Esophagus muscularis mucosa (tissue), 4 donors: ENCODE results near the gene PSMD8. TPM values are rescaled to one million over a fixed set of nuclear protein-coding genes. Genes with fewer than 3 reads are reported as not detected.

ENCODE experiments used
- DNase-seq: peaks from one replicate; pipeline ENCODE4 v3.0.0-alpha.2; 2017; ENCODE audit errors: extremely low spot score
- H3K27ac ChIP-seq, 4 donors: fragments of 200-600 bp; sonication (generic); replicated peaks in 1 of 4; 1 replicate in 3 of 4; 2 replicates in 1 of 4; pipeline ENCODE4 v1.5.1; 2016 to 2019; ENCODE audit warnings: mild to moderate bottlenecking in 1 of 4
- H3K27me3 ChIP-seq, 4 donors: fragments of 200-600 bp; sonication (generic); one replicate each; pipeline versions ENCODE4 v1.5.1 to v1.6.0; 2016 to 2019
- H3K36me3 ChIP-seq, 4 donors: fragments of 200-600 bp; sonication (generic); one replicate each; pipeline ENCODE4 v1.5.1; 2016 to 2019
- H3K4me1 ChIP-seq, 4 donors: fragments of 200-600 bp; sonication (generic); one replicate each; pipeline ENCODE4 v1.5.1; 2016 to 2019
- H3K4me3 ChIP-seq, 4 donors: fragments of 200-600 bp; sonication (generic); 1 replicate in 2 of 4; 2 replicates in 2 of 4; pipeline ENCODE4 v1.5.1; 2016 to 2019; ENCODE audit warnings: mild to moderate bottlenecking in 4 of 4, moderate library complexity in 1 of 4
- H3K9me3 ChIP-seq, 4 donors: fragments of 200-600 bp; sonication (generic); 1 replicate in 3 of 4; 2 replicates in 1 of 4; pipeline ENCODE4 v1.5.1; 2016 to 2019
- CTCF ChIP-seq, 3 experiments: fragments of 200-600 bp in 2 of 3; fragments of 450-650 bp in 1 of 3; sonication (generic) in 2 of 3; IDR thresholded peaks; one replicate each; pipeline ENCODE4 v1.5.1; 2017 to 2019; ENCODE audit warnings: antibody characterized with exemption in 3 of 3, mild to moderate bottlenecking in 2 of 3, moderate library complexity in 1 of 3
- EP300 ChIP-seq: sonication (generic); formaldehyde crosslinking; IDR thresholded peaks from one replicate; pipeline ENCODE4 v1.6.1; 2017; ENCODE audit warnings: antibody characterized with exemption
- POLR2A ChIP-seq: fragments of 450-650 bp; IDR thresholded peaks from one replicate; pipeline ENCODE4 v1.6.1; 2017; ENCODE audit warnings: antibody characterized with exemption, moderate library complexity, mild to moderate bottlenecking, low read depth
- POLR2AphosphoS5 ChIP-seq, 2 donors: sonication (generic); formaldehyde crosslinking; IDR thresholded peaks; one replicate each; pipeline ENCODE4 v1.6.1; 2017; ENCODE audit warnings: antibody characterized with exemption in 2 of 2
- WGBS: methylation state at CpG from one replicate; pipeline ENCODE4 v1.1.5; 2018; 5-methylcytosine and 5-hydroxymethylcytosine counted together
- intact Hi-C: fragments of 100-400 bp; cut with DNase I; formaldehyde crosslinking; loops from one replicate; pipeline ENCODE4 v1.15.1; 2023
- total RNA-seq, 4 donors: library from RNA; depleted of rRNA; stranded (reverse); fragments of >200 nt; gene quantifications; one replicate each; pipeline versions ENCODE4 v1.1.0 to v1.2.1, GENCODE V29; 2016

Gene PSMD8
- total RNA-seq, 4 donors from 2014 or later = 145 to 259 (median 212) TPM

DNA sequence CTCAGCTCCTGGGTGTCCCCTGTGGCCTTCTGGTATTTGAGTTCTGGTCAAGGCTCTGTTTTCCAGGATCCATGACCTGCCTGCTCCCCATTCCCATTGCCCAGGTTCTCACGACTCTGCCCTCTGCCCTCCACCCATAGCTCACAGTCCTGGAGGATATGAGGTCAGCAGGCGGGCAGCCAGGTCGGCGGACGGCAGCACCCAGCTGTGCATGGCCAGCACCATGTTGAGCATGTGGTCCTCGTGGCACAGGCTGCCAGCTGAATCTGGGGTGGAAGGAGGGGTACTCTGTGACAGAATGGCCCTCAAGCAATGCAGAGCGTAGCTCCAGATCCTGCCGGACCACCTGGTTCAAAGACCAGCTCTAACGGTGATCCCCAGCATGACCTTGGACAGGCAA, 46.6 kb downstream of the PSMD8 start:
- no peak for DNase-seq
- Histone ChIP-seq H3K9me3 (no peaks in the 10 kb centered on the region), H3K27ac (no peak overlapping the region), H3K27me3 (peaks cover 0 to 94% (median 12%) of the 10 kb centered on the region in 4 donors), H3K4me3 (no peak overlapping the region), H3K4me1 (peaks cover 10 to 13% (median 12%) of the 10 kb centered on the region in 4 donors), H3K36me3 (no peaks in the 10 kb centered on the region)
- 82% methylated on average over 5 of the region's 9 CpGs for WGBS
- intact Hi-C loops = no loop called here
- TF ChIP-seq CTCF (IDR thresholded peaks at IDR 0.05) (no peak), EP300 (no peak), POLR2AphosphoS5 (IDR thresholded peaks at IDR 0.05) (no peak)

DNA sequence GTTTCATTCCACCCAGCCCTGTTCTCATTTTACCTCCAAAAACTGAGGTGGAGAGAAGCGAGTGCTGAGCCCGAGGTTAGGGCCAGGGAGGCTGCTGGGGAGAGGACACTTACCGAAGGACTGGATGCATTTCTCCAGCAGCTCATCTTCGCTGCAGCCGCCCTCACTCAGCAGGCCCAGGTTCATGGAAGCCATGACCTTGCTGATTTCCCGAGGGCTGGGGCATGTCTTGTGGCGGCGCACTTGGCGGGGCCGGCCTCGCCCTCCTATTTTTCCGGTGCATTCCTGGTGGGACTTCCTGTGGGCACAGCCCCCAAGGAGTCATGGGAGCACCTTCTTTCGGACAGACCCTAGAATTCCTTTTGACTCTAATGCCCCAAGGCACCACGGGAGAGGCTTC, 47.5 kb downstream of the PSMD8 start:
- Histone ChIP-seq H3K4me3 (no peak overlapping the region), H3K4me1 (peaks cover 10 to 13% (median 12%) of the 10 kb centered on the region in 4 donors), H3K27ac (no peak overlapping the region), H3K27me3 (peaks cover 0 to 88% (median 12%) of the 10 kb centered on the region in 4 donors), H3K9me3 (no peaks in the 10 kb centered on the region), H3K36me3 (no peaks in the 10 kb centered on the region)
- DNase-seq = no peak
- 74% methylated on average over 14 of the region's 14 CpGs for WGBS
- intact Hi-C loops = no loop called here
- TF ChIP-seq POLR2A (no peak), POLR2AphosphoS5 (IDR thresholded peaks at IDR 0.05) (no peak), CTCF (IDR thresholded peaks at IDR 0.05) (no peak), EP300 (no peak)

DNA sequence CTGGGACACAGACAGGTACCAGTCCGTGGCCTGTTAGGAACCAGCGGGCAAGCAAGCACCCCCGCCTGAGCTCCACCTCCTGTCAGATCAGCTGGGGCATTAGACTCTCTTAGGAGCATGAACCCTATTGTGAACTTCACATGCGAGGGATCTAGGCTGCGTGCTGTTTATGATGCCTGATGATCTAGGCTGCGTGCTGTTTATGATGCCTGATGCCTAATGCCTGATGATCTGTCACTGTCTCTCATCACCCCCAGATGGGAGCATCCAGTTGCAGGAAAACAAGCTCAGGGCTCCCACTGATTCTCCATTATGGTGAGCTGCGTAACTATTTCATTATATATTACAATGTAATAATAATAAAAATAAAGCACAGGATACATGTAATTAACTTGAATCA, 48.1 kb downstream of the PSMD8 start:
- peaks cover 9 to 11% (median 11%) of the 10 kb centered on the region in 4 donors for H3K4me1 ChIP-seq
- DNase-seq = no peak
- no peak overlapping the region for H3K27ac ChIP-seq
- no peaks in the 10 kb centered on the region for H3K9me3 ChIP-seq
- no peak overlapping the region for H3K4me3 ChIP-seq
- WGBS = 79% methylated on average over 4 of the region's 7 CpGs
- no peaks in the 10 kb centered on the region for H3K36me3 ChIP-seq
- no peak for TF ChIP-seq POLR2AphosphoS5 (IDR thresholded peaks at IDR 0.05)
- no peak for TF ChIP-seq POLR2A
- no peak for TF ChIP-seq CTCF (IDR thresholded peaks at IDR 0.05)
- no peak for TF ChIP-seq EP300
- intact Hi-C loops = no loop called here
- H3K27me3 ChIP-seq = peaks cover 0 to 82% (median 9%) of the 10 kb centered on the region in 4 donors

- intact Hi-C loops = no loop called here
- WGBS = 87% methylated on average over 4 of the region's 5 CpGs
- Histone ChIP-seq H3K4me1 (no peaks in the 10 kb centered on the region), H3K4me3 (no peak overlapping the region), H3K27ac (no peak overlapping the region), H3K27me3 (peaks cover 0 to 64% (median 3%) of the 10 kb centered on the region in 4 donors), H3K36me3 (no peaks in the 10 kb centered on the region), H3K9me3 (no peaks in the 10 kb centered on the region)
- TF ChIP-seq CTCF (IDR thresholded peaks at IDR 0.05) = no peak
- no peak for TF ChIP-seq POLR2AphosphoS5 (IDR thresholded peaks at IDR 0.05)
- no peak for TF ChIP-seq EP300
- no peak for TF ChIP-seq POLR2A
- no peak for DNase-seq
Measured at GRCh38 chr19:38424272-38424671, 49.9 kb downstream of the PSMD8 start.

- Histone ChIP-seq H3K4me1 (no peaks in the 10 kb centered on the region), H3K9me3 (no peaks in the 10 kb centered on the region), H3K36me3 (no peaks in the 10 kb centered on the region), H3K27me3 (peaks cover 0 to 54% (median 3%) of the 10 kb centered on the region in 4 donors), H3K27ac (no peak overlapping the region), H3K4me3 (peak overlapping the region; percentile 28 to 37 (median 34))
- 78% methylated on average over 7 of the region's 7 CpGs for WGBS
- intact Hi-C loops = no loop called here
- no peak for TF ChIP-seq CTCF (IDR thresholded peaks at IDR 0.05)
- no peak for TF ChIP-seq POLR2A
- TF ChIP-seq POLR2AphosphoS5 (IDR thresholded peaks at IDR 0.05) = no peak
- no peak for TF ChIP-seq EP300
- DNase-seq = no peak
Measured at GRCh38 chr19:38425222-38425809, 50.9 kb downstream of the PSMD8 start.
